ENCODE measurements around the gene ITGBL1.

The ITGBL1 gene

GRCh38 chr13:101612735-101613134, 160.3 kb downstream of the ITGBL1 start:
- Histone ChIP-seq H4K20me1 (ENCODE audit: insufficient read depth, low read length) (no peaks in the 10 kb centered on the region), H3K79me2 (ENCODE audit: insufficient read depth, low read length) (no peaks in the 10 kb centered on the region), H3K9me3 (ENCODE audit: low read length) (no peaks in the 10 kb centered on the region), H3K9ac (ENCODE audit: low read length) (no peak overlapping the region), H3K4me1 (ENCODE audit: insufficient read depth, low read length, severe bottlenecking) (no peaks in the 10 kb centered on the region), H2AFZ (ENCODE audit: low read length) (no peak overlapping the region), H3K27me3 (ENCODE audit: insufficient read depth, low read length) (no peaks in the 10 kb centered on the region), H3K27ac (ENCODE audit: low read depth, low read length, poor library complexity, severe bottlenecking) (no peak overlapping the region), H3F3A (ENCODE audit: insufficient read depth, low read length) (no peaks in the 10 kb centered on the region), H3K9me2 (ENCODE audit: low read depth, low read length) (no peaks in the 10 kb centered on the region), H3K4me2 (ENCODE audit: low read length) (no peak overlapping the region), H3K4me3 (ENCODE audit: low read depth, low read length, poor library complexity, severe bottlenecking) (no peak overlapping the region), H3K36me3 (ENCODE audit: insufficient read depth, low read length) (no peaks in the 10 kb centered on the region)
- TF ChIP-seq EZH2 (IDR thresholded peaks at IDR 0.05; ENCODE audit: borderline replicate concordance, low read length) (no peak), CTCF (IDR thresholded peaks at IDR 0.05; ENCODE audit: low read length) (no peak)

GRCh38 chr13:101614491-101614890, 162.0 kb downstream of the ITGBL1 start:
- no peak for TF ChIP-seq CTCF (IDR thresholded peaks at IDR 0.05; ENCODE audit: low read length)
- no peak for TF ChIP-seq EZH2 (IDR thresholded peaks at IDR 0.05; ENCODE audit: borderline replicate concordance, low read length)
- Histone ChIP-seq H3K4me1 (ENCODE audit: insufficient read depth, low read length, severe bottlenecking) (no peaks in the 10 kb centered on the region), H3K9ac (ENCODE audit: low read length) (no peak overlapping the region), H3K27ac (ENCODE audit: low read depth, low read length, poor library complexity, severe bottlenecking) (no peak overlapping the region), H3K9me3 (ENCODE audit: low read length) (no peaks in the 10 kb centered on the region), H2AFZ (ENCODE audit: low read length) (no peak overlapping the region), H3K27me3 (ENCODE audit: insufficient read depth, low read length) (no peaks in the 10 kb centered on the region), H3K4me3 (ENCODE audit: low read depth, low read length, poor library complexity, severe bottlenecking) (no peak overlapping the region), H3K4me2 (ENCODE audit: low read length) (no peak overlapping the region), H3K9me2 (ENCODE audit: low read depth, low read length) (no peaks in the 10 kb centered on the region), H4K20me1 (ENCODE audit: insufficient read depth, low read length) (no peaks in the 10 kb centered on the region), H3F3A (ENCODE audit: insufficient read depth, low read length) (no peaks in the 10 kb centered on the region), H3K79me2 (ENCODE audit: insufficient read depth, low read length) (no peaks in the 10 kb centered on the region), H3K36me3 (ENCODE audit: insufficient read depth, low read length) (no peaks in the 10 kb centered on the region)

GRCh38 chr13:101618440-101619187, 166.1 kb downstream of the ITGBL1 start:
- Histone ChIP-seq H3K4me2 (ENCODE audit: low read length) (0 out of 2 replicates have a peak overlapping the region, but pooled peaks have one; percentile 12), H3K36me3 (ENCODE audit: insufficient read depth, low read length) (no peaks in the 10 kb centered on the region), H3K27me3 (ENCODE audit: insufficient read depth, low read length) (no peaks in the 10 kb centered on the region), H2AFZ (ENCODE audit: low read length) (0 out of 2 replicates have a peak overlapping the region, but pooled peaks have one; percentile 20), H3K4me1 (ENCODE audit: insufficient read depth, low read length, severe bottlenecking) (peaks cover 10% of the 10 kb centered on the region), H3K27ac (ENCODE audit: low read depth, low read length, poor library complexity, severe bottlenecking) (no peak overlapping the region), H3K9me3 (ENCODE audit: low read length) (no peaks in the 10 kb centered on the region), H4K20me1 (ENCODE audit: insufficient read depth, low read length) (no peaks in the 10 kb centered on the region), H3K9ac (ENCODE audit: low read length) (no peak overlapping the region), H3F3A (ENCODE audit: insufficient read depth, low read length) (no peaks in the 10 kb centered on the region; the same call in 1 of the 2 replicates), H3K79me2 (ENCODE audit: insufficient read depth, low read length) (no peaks in the 10 kb centered on the region), H3K9me2 (ENCODE audit: low read depth, low read length) (no peaks in the 10 kb centered on the region), H3K4me3 (ENCODE audit: low read depth, low read length, poor library complexity, severe bottlenecking) (no peak overlapping the region)
- TF ChIP-seq CTCF (IDR thresholded peaks at IDR 0.05; ENCODE audit: low read length) (no peak), EZH2 (IDR thresholded peaks at IDR 0.05; ENCODE audit: borderline replicate concordance, low read length) (no peak)
